ENCODE results near the gene CCDC66.
"Not testable (repeated sequence)": the region's sequence is repeated elsewhere in the genome, so short reads cannot be mapped to it uniquely, and the experiment has no call there.

The CCDC66 gene

GRCh38 chr3:56573501-56573900, 16.5 kb downstream of the CCDC66 start:
- DNase-seq (ENCODE audit: low read depth): no peak
- no peak overlapping the region for H3K4me3 ChIP-seq (replicated peaks; ENCODE audit: low read depth, low read length)
- no peak for TF ChIP-seq CTCF (IDR thresholded peaks at IDR 0.05; ENCODE audit: low read length, missing control alignments)

DNA sequence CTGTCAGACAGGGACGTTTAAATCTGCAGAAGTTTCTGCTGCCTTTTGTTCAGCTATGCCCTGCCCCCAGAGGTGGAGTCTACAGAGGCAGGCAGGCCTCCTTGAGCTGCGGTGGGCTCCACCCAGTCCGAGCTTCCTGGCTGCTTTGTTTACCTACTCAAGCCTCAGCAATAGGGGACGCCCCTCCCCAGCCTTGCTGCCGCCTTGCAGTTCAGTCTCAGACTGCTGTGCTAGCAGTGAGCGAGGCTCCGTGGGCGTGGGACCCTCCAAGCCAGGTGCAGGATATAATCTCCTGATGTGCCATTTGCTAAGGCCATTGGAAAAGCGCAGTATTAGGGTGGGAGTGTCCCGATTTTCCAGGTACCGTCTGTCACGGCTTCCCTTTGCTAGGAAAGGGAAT, 25.0 kb downstream of the CCDC66 start:
- H3K4me3 ChIP-seq (replicated peaks; ENCODE audit: low read depth, low read length); DNase-seq (ENCODE audit: low read depth): not testable (repeated sequence)

DNA sequence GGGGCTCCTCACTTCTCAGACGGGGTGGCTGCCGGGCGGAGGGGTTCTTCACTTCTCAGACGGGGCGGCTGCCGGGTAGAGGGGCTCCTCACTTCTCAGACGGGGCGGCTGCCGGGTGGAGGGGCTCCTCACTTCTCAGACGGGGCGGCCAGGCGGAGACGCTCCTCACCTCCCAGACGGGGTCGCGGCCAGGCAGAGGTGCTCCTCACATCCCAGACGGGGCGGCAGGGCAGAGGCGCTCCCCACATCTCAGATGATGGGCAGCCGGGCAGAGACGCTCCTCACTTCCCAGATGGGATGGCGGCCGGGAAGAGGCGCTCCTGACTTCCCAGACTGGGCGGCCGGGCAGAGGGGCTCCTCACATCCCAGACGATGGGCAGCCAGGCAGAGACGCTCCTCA, 27.3 kb downstream of the CCDC66 start:
- H3K4me3 ChIP-seq (replicated peaks; ENCODE audit: low read depth, low read length); DNase-seq (ENCODE audit: low read depth): not testable (repeated sequence)

GRCh38 chr3:56590814-56591213, 33.8 kb downstream of the CCDC66 start:
- DNase-seq (ENCODE audit: low read depth): peak; percentile 5
- no peak for TF ChIP-seq CTCF (IDR thresholded peaks at IDR 0.05; ENCODE audit: low read length, missing control alignments)
- H3K4me3 ChIP-seq (replicated peaks; ENCODE audit: low read depth, low read length): no peak overlapping the region

DNA sequence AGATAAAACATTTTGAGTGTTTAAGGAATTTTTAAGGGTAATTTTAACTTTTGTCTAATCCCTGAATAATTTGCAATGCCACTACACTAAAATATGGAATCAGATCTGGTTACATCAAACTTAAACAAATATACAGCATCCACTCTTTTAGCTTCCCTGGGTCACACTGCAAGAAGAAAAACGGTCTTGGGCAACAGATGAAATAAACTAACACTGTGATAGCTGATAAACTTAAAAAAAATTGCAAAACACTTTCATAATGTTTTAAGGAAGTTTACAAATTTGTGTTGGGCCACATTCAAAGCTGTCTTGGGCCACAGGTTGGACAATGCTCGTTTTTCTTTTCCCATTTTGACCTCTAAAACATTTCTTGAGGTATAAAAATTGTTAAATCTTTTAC, 34.3 kb downstream of the CCDC66 start:
- H3K4me3 ChIP-seq (replicated peaks; ENCODE audit: low read depth, low read length): no peak overlapping the region
- no peak for TF ChIP-seq CTCF (IDR thresholded peaks at IDR 0.05; ENCODE audit: low read length, missing control alignments)
- DNase-seq (ENCODE audit: low read depth): peak; percentile 18

- H3K4me3 ChIP-seq (replicated peaks; ENCODE audit: low read depth, low read length): no peak overlapping the region
- TF ChIP-seq CTCF (IDR thresholded peaks at IDR 0.05; ENCODE audit: low read length, missing control alignments): no peak
- DNase-seq (ENCODE audit: low read depth): no peak
These were observed 36.6 kb downstream of the CCDC66 start for GRCh38 chr3:56593455-56594158.

- TF ChIP-seq CTCF (IDR thresholded peaks at IDR 0.05; ENCODE audit: low read length, missing control alignments): no peak
- H3K4me3 ChIP-seq (replicated peaks; ENCODE audit: low read depth, low read length): no peak overlapping the region
- DNase-seq (ENCODE audit: low read depth): no peak
These were observed 39.2 kb downstream of the CCDC66 start for GRCh38 chr3:56595975-56596840.

DNA sequence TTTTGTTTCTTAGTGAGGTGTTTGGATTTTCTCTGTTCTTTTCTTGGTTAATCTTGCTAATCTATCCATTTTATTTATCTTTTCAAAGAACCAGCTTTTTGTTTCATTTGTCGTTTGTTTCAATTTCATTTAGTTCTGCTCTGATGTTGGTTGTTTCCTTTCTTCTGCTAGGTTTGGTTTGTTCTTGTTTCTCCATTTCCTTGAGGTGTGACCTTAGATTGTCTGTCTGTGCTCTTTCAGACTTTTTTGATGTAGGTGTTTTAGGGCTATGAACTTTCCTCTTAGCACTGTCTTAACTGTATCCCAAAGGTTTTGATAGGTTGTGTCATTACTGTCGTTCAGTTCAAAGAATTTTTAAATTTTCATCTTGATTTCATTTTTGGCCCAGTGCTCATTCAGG, 51.5 kb downstream of the CCDC66 start:
- not testable (repeated sequence) for DNase-seq (ENCODE audit: low read depth); H3K4me3 ChIP-seq (replicated peaks; ENCODE audit: low read depth, low read length)
